HFFc6 (cell line): ENCODE results near the gene MCL1. TPM values are rescaled to one million over a fixed set of nuclear protein-coding genes. Genes with fewer than 3 reads are reported as not detected.

Source experiments
- DNase-seq: peaks from one replicate; pipeline ENCODE4 v3.0.0-alpha.2; 2018
- H3K27ac Mint-ChIP-seq: 2 replicates; pipeline ENCODE4 v1.8.0; 2020; ENCODE audit warnings: mild to moderate bottlenecking, mixed read lengths
- H3K27me3 Mint-ChIP-seq: 2 replicates; pipeline ENCODE4 v1.8.0; 2021; ENCODE audit warnings: mild to moderate bottlenecking, moderate library complexity, mixed read lengths; ENCODE audit not compliant: insufficient read depth
- H3K36me3 Mint-ChIP-seq: 2 replicates; pipeline ENCODE4 v1.8.0; 2021; ENCODE audit warnings: low read depth, mixed read lengths
- H3K4me1 Mint-ChIP-seq: 2 replicates; pipeline ENCODE4 v1.8.0; 2020; ENCODE audit warnings: low read depth, mixed read lengths
- H3K4me3 Mint-ChIP-seq: 2 replicates; pipeline ENCODE4 v1.8.0; 2020; ENCODE audit warnings: mild to moderate bottlenecking, moderate library complexity, mixed read lengths
- H3K9me3 Mint-ChIP-seq: 2 replicates; pipeline ENCODE4 v1.8.0; 2020; ENCODE audit warnings: mild to moderate bottlenecking, mixed read lengths
- CTCF ChIP-seq: fragments of 200-600 bp; sonication (generic); IDR thresholded peaks from 2 replicates; pipeline ENCODE4 v1.5.0; 2021; ENCODE audit warnings: antibody characterized with exemption, mild to moderate bottlenecking
- total RNA-seq, 6 experiments: library from RNA; stranded (reverse); fragmentation: NEBNext Ultra II Directional; extraction: Animal tissue kit (Norgen Biotek cat#: 25700); gene quantifications; 2 replicates in 1 of 6; 3 replicates in 5 of 6; pipeline ENCODE4 v1.2.3, GENCODE V29; 2021

The MCL1 gene
- total RNA-seq, 6 experiments from 2014 or later, result 155 to 170 (median 164) TPM

- peaks cover 4% of the 10 kb centered on the region for H3K27me3 Mint-ChIP-seq
- H3K36me3 Mint-ChIP-seq, result no peaks in the 10 kb centered on the region
- DNase-seq, result no peak
Observed at GRCh38 chr1:150544204-150544603, 35.2 kb downstream of the MCL1 start.

DNA sequence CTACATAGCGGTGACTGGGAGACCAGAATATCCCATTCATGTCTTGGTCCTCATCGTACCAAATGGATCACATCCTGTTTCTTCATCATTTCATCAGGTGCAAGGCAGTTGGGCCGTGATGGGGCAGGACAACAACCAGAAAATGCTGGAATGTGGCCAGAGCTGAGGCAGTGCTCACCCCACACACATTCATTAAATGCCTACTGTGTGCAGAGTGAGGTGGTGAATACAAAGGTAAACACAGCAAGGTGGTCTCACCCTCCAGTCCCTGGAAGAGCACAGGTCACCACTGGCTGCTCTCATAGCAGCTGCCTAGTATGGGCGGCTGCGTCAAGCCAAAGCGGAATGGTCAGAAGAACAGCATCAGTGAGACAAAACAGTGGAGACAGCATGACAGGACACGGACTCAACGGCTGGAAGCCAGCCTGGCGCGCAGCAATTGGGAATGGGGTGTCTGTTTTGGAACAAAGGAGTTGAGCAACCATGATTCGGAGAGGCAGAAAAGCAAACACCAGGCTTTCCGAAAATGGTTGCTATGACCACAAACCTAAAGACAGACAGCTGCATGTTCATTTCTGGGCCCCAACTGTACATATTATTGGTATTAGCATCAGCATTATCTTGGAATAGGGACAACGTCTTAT, 35.8 kb downstream of the MCL1 start:
- peaks cover 12% of the 10 kb centered on the region for H3K4me1 Mint-ChIP-seq
- H3K36me3 Mint-ChIP-seq, result no peaks in the 10 kb centered on the region
- peaks cover 6% of the 10 kb centered on the region for H3K27me3 Mint-ChIP-seq
- H3K9me3 Mint-ChIP-seq, result no peaks in the 10 kb centered on the region
- DNase-seq, result no peak
- no peak overlapping the region for H3K4me3 Mint-ChIP-seq
- no peak for TF ChIP-seq CTCF
- H3K27ac Mint-ChIP-seq, result no peak overlapping the region

More at GRCh38 chr1:150544204-150544603, 35.2 kb downstream of the MCL1 start:
- Mint-ChIP-seq H3K9me3 (no peaks in the 10 kb centered on the region), H3K4me3 (no peak overlapping the region), H3K27ac (no peak overlapping the region), H3K4me1 (peaks cover 6% of the 10 kb centered on the region)
- TF ChIP-seq CTCF, result no peak

- Mint-ChIP-seq H3K36me3 (no peaks in the 10 kb centered on the region), H3K27ac (peak overlapping the region; percentile 90), H3K4me3 (peak overlapping the region; percentile 47), H3K9me3 (no peaks in the 10 kb centered on the region), H3K4me1 (peaks cover 48% of the 10 kb centered on the region), H3K27me3 (peaks cover 3% of the 10 kb centered on the region; the same call in 1 of the 2 replicates)
- peak; percentile 59 for TF ChIP-seq CTCF
- DNase-seq, result peak; percentile 83
Observed at GRCh38 chr1:150537732-150538684, 41.4 kb downstream of the MCL1 start.

DNA sequence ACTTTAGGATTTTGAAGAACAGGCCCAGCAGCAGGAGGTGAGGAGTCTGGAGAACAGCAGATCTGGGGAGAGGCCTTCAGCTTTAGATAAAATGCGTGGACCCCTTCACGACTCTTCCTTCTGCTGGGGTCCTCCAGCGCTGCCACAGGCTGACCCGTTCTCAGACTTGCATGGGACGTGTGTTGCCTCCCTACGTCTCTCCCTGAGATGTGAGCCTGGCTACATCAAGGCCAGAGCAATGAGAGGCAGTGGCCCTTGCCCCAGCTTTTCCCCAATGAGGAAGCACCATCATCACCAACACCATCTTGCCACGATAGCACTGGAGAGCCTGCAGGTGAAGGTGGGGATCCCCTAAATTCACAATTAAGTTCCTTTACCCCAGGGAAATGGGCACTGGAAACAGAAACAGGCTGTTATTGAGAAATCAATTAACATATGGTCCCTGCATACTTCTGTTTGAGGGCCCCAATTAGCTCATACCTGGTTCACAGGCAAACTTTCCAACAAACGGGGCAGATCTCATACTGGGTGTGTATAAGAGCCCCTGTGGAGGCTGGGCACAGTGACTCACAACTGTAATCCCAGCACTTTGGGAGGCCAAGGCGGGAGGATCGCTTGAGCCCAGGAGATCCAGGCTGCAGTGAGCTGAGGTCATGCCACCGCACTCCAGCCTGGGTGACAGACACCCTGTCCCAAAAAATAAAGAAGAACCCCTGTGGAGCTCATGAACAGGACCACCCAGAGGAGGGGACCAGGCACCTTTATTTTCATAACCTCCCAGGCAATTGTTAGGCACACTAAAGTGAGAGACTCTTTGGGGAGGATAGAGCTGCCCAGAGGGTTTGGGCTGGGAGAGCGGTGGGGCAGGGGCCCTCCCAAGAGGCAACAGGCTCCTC, 42.3 kb downstream of the MCL1 start:
- H3K9me3 Mint-ChIP-seq, result no peaks in the 10 kb centered on the region
- DNase-seq, result no peak
- no peak for TF ChIP-seq CTCF
- H3K4me3 Mint-ChIP-seq, result no peak overlapping the region
- peak overlapping the region; percentile 90 for H3K27ac Mint-ChIP-seq
- peaks cover 57% of the 10 kb centered on the region for H3K4me1 Mint-ChIP-seq
- no peaks in the 10 kb centered on the region for H3K36me3 Mint-ChIP-seq
- peaks cover 4% of the 10 kb centered on the region; the same call in 1 of the 2 replicates for H3K27me3 Mint-ChIP-seq
